ENCODE results near the gene MLLT1. TPM values are rescaled to one million over a fixed set of nuclear protein-coding genes. Genes with fewer than 3 reads are reported as not detected.

The MLLT1 gene
- total RNA-seq, 1 experiment from 2014 or later = 80.1 TPM

DNA sequence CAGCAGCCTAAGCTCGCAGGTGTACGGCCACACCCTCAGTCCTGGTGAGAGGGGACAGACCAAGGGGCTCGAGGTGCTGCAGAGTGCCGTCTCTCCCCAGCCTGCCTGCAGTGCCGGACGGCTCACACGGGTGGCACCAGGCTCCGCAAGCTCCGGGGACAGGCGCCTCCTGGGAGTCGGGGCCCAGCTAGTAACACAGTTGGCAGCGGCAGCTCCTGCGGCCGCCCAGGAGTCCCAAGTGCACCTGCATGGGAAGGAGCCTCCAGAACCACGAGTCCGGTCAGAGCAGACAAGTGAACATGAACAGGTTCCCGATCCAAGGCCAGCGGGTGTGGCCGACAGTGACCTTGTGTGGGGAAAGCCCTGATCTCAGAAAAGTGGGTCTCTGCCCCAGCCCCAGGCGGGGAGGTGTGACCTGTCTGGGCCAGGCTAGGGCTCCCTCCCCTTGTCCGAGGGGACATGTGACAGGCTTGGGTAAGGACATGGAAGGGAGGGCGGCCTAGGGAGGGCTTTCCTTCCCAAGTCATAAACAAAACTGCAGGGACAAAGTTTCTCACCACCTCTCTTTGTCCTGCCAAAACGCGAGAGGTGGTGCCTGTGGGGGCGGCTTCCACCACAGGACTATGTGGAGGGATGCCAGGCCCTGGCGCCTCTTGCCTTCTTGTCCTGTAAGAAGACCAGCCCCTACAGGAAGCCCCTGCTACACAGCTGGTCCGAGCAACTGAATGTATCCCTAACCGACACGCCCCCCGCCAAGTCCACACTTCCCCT, 46.5 kb downstream of the MLLT1 start:
- ChIA-PET CTCF (no interaction called here), POLR2A (ENCODE audit: low non-redundant PET) (no interaction called here)
- H3K4me3 ChIP-seq (ENCODE audit: low read depth, low read length, poor library complexity, severe bottlenecking) = no peak overlapping the region
- TF ChIP-seq, protein P1, sequence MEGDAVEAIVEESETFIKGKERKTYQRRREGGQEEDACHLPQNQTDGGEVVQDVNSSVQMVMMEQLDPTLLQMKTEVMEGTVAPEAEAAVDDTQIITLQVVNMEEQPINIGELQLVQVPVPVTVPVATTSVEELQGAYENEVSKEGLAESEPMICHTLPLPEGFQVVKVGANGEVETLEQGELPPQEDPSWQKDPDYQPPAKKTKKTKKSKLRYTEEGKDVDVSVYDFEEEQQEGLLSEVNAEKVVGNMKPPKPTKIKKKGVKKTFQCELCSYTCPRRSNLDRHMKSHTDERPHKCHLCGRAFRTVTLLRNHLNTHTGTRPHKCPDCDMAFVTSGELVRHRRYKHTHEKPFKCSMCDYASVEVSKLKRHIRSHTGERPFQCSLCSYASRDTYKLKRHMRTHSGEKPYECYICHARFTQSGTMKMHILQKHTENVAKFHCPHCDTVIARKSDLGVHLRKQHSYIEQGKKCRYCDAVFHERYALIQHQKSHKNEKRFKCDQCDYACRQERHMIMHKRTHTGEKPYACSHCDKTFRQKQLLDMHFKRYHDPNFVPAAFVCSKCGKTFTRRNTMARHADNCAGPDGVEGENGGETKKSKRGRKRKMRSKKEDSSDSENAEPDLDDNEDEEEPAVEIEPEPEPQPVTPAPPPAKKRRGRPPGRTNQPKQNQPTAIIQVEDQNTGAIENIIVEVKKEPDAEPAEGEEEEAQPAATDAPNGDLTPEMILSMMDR (conservative IDR thresholded peaks at IDR 0.05; ENCODE audit: low read depth, low read length) = no peak
- TF ChIP-seq EZH2 (IDR thresholded peaks at IDR 0.05; ENCODE audit: borderline replicate concordance, low read depth, low read length, poor library complexity, severe bottlenecking) = no peak
- peaks cover 11% of the 10 kb centered on the region for H3K4me1 ChIP-seq (ENCODE audit: insufficient read depth, low read length, poor library complexity, severe bottlenecking)
- H3K27ac ChIP-seq (ENCODE audit: low read depth, low read length, poor library complexity, severe bottlenecking) = no peak overlapping the region
- no peaks in the 10 kb centered on the region for H3K9me3 ChIP-seq (ENCODE audit: low read depth, low read length, poor library complexity, severe bottlenecking)
- intact Hi-C loops (cut with micrococcal nuclease; ENCODE audit: unreplicated experiment) = no loop called here
- DNase-seq (ENCODE audit: low spot score) = no peak
- BruUV-seq (replicated peaks) = no TSS peak
- no peaks in the 10 kb centered on the region for H3K27me3 ChIP-seq (replicated peaks; ENCODE audit: insufficient read depth, low read depth, low read length, poor library complexity)
- H3K36me3 ChIP-seq (ENCODE audit: insufficient read depth, low read length, poor library complexity, severe bottlenecking) = peaks cover 5% of the 10 kb centered on the region

DNA sequence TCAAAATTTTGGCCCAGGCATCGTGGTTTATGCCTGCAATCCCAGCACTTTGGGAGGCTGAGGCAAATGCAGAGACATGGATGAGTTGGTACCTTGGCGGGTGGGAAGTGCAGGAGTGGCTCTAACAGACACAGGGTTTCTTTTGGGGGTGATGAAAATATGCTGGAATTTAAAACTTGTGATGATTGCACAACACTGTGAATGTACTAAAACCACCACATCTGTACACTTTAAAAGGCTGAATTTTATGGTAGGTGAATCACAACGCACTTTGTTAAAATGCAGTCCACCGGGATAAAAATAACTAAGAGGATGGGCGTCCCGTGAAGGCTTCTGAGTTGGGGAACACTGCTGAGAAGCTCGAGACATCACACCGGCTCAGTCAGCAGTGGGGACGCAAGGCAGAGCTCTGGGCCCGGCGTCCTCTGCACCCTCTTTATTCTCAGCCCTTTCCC, 47.1 kb downstream of the MLLT1 start:
- no peaks in the 10 kb centered on the region for H3K9me3 ChIP-seq (ENCODE audit: low read depth, low read length, poor library complexity, severe bottlenecking)
- no peaks in the 10 kb centered on the region for H3K27me3 ChIP-seq (replicated peaks; ENCODE audit: insufficient read depth, low read depth, low read length, poor library complexity)
- intact Hi-C loops (cut with micrococcal nuclease; ENCODE audit: unreplicated experiment) = no loop called here
- TF ChIP-seq, protein P1 (conservative IDR thresholded peaks at IDR 0.05; ENCODE audit: low read depth, low read length) = no peak
- TF ChIP-seq EZH2 (IDR thresholded peaks at IDR 0.05; ENCODE audit: borderline replicate concordance, low read depth, low read length, poor library complexity, severe bottlenecking) = no peak
- peaks cover 5% of the 10 kb centered on the region for H3K36me3 ChIP-seq (ENCODE audit: insufficient read depth, low read length, poor library complexity, severe bottlenecking)
- no peak overlapping the region for H3K4me3 ChIP-seq (ENCODE audit: low read depth, low read length, poor library complexity, severe bottlenecking)
- H3K4me1 ChIP-seq (ENCODE audit: insufficient read depth, low read length, poor library complexity, severe bottlenecking) = peaks cover 11% of the 10 kb centered on the region
- BruUV-seq (replicated peaks) = no TSS peak
- POLR2A ChIA-PET (ENCODE audit: low non-redundant PET) = no interaction called here
- DNase-seq (ENCODE audit: low spot score) = no peak
- H3K27ac ChIP-seq (ENCODE audit: low read depth, low read length, poor library complexity, severe bottlenecking) = no peak overlapping the region
- CTCF ChIA-PET = no interaction called here

DNA sequence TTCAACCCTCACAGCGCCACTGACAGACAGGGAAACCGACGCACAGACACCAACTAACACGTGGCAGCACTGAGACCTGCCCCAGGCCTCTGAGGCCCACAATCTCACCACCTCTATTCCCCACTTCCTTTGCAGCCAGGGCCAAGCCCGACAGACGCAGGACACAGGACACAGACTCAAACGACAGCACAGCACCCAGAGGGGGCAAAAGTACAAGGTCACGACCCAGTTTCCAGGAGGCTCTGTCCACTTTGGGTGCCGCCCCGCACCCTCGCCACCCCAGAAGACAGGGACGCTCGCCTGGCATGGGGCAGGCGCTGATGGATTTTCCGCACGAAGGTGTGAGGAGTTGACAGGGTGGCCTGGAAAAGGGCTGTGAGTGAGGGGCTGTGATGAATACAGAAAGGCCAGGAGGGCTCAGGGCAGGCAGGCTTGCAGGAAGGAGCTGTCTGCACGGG, 48.8 kb downstream of the MLLT1 start:
- POLR2A ChIA-PET (ENCODE audit: low non-redundant PET) = no interaction called here
- Histone ChIP-seq H3K27me3 (replicated peaks; ENCODE audit: insufficient read depth, low read depth, low read length, poor library complexity) (no peaks in the 10 kb centered on the region), H3K4me1 (ENCODE audit: insufficient read depth, low read length, poor library complexity, severe bottlenecking) (peaks cover 11% of the 10 kb centered on the region)

More for the DNA sequence above, 48.8 kb downstream of the MLLT1 start:
- TF ChIP-seq, protein P1 (conservative IDR thresholded peaks at IDR 0.05; ENCODE audit: low read depth, low read length) = no peak
- no peak for TF ChIP-seq EZH2 (IDR thresholded peaks at IDR 0.05; ENCODE audit: borderline replicate concordance, low read depth, low read length, poor library complexity, severe bottlenecking)
- DNase-seq (ENCODE audit: low spot score) = no peak
- no TSS peak for BruUV-seq (replicated peaks)
- Histone ChIP-seq H3K9me3 (ENCODE audit: low read depth, low read length, poor library complexity, severe bottlenecking) (no peaks in the 10 kb centered on the region), H3K36me3 (ENCODE audit: insufficient read depth, low read length, poor library complexity, severe bottlenecking) (peaks cover 5% of the 10 kb centered on the region), H3K27ac (ENCODE audit: low read depth, low read length, poor library complexity, severe bottlenecking) (no peak overlapping the region), H3K4me3 (ENCODE audit: low read depth, low read length, poor library complexity, severe bottlenecking) (no peak overlapping the region)
- CTCF ChIA-PET = no interaction called here
- intact Hi-C loops (cut with micrococcal nuclease; ENCODE audit: unreplicated experiment) = no loop called here
